GM12891 (cell line): ENCODE results near the gene ETFB. TPM values are rescaled to one million over a fixed set of nuclear protein-coding genes. Genes with fewer than 3 reads are reported as not detected.
A peak's percentile ranks its signal among the peaks of the same experiment; 100 is the strongest.
"Not testable (repeated sequence)": the region's sequence is repeated elsewhere in the genome, so short reads cannot be mapped to it uniquely, and the experiment has no call there.

Experiments used
- DNase-seq: peaks from one replicate; pipeline ENCODE4 v3.0.0; 2011; ENCODE audit warnings: low spot score; ENCODE audit not compliant: insufficient read length
- FAIRE-seq: peaks from 2 replicates; lab custom pipeline; 2011; peaks lifted over from hg19 to GRCh38; lab: Jason Lieb, UNC
- PAX5 ChIP-seq: IDR thresholded peaks from 2 replicates; pipeline ENCODE4 v1.6.1; 2011; ENCODE audit warnings: low read length, moderate library complexity, mild to moderate bottlenecking; ENCODE audit not compliant: insufficient read depth, severe bottlenecking
- POLR2A ChIP-seq: IDR thresholded peaks from 2 replicates; pipeline ENCODE4 v1.6.1; 2011; ENCODE audit warnings: low read depth, low read length, control low read depth
- POLR2AphosphoS5 ChIP-seq: IDR thresholded peaks from 2 replicates; pipeline ENCODE4 v1.6.1; 2011; ENCODE audit warnings: low read depth, low read length, control low read depth
- POU2F2 ChIP-seq: IDR thresholded peaks from 2 replicates; pipeline ENCODE4 v1.6.1; 2011; ENCODE audit warnings: low read depth, mild to moderate bottlenecking, control low read depth, low read length, moderate library complexity
- SPI1 ChIP-seq: IDR thresholded peaks from 2 replicates; pipeline ENCODE4 v1.6.1; 2011; ENCODE audit warnings: low read depth, low read length, control low read depth
- TAF1 ChIP-seq: IDR thresholded peaks from 2 replicates; pipeline ENCODE4 v1.6.1; 2011; ENCODE audit warnings: low read depth, low read length, control low read depth
- polyA plus RNA-seq: library from polyadenylated mRNA; unstranded; fragments of >200 nt; gene quantifications from one replicate; pipeline ENCODE4 v1.2.1, GENCODE V29; 2012; ENCODE audit warnings: low read depth, missing spikeins, inconsistent platforms; ENCODE audit not compliant: missing spikeins

ETFB gene
- 106 TPM for polyA plus RNA-seq

DNA sequence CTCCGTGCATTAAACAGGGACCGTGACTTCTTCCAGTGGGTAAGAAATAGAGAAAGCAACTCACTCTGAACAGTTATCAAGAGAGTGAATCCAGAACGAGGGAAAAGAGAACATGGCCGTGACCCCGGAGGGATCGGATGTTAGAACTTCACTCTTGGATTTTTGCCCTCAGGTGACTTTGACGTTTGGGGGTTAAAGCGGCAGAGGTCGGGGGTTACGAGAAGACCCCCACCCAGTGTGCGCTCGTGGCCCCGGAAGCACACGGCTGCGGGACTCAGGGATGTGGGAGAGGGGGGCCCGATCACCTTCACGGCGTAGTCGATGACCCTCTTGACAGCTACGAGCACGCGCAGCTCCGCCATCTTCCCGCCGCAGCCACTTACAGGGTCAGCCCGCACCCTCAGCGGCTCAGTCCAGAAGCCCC is at the start of gene ETFB:
ETFB (minus strand) TSS at position 424 of the 424 bp plus-strand sequence; CDS start at position 362, 62 bp downstream.
- DNase-seq: no peak
- TF ChIP-seq POU2F2 (no peak), TAF1 (no peak), POLR2AphosphoS5 (peak; percentile 66; the same call in 1 of the 2 replicates), PAX5 (no peak), POLR2A (peak; percentile 31; the same call in 1 of the 2 replicates)
- peak; percentile 16 for FAIRE-seq

DNA sequence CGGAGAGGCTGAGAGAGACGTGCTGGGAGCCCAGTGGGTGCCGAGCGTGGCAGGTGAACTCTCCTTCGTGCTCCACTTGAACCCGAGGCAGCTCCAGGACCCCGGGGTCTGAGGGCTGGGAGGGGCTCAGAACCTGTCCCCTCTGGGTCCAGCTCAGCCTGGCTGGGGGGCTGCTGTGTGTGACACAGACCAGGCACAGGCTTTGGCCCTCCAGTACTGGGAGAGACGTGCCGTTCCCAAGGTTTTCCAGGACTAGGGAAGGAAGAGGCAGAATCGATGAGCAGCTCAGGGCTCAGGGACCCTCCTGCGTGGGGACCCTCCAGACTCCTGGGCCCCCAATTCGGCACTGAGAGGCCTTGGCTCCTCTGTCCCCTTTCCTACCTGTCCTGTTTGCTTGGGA is 49.0 kb upstream of the ETFB start:
- FAIRE-seq (no peak), DNase-seq (no peak)
- TF ChIP-seq TAF1 (no peak), PAX5 (no peak), POLR2A (no peak), SPI1 (no peak), POLR2AphosphoS5 (no peak), POU2F2 (no peak)

DNA sequence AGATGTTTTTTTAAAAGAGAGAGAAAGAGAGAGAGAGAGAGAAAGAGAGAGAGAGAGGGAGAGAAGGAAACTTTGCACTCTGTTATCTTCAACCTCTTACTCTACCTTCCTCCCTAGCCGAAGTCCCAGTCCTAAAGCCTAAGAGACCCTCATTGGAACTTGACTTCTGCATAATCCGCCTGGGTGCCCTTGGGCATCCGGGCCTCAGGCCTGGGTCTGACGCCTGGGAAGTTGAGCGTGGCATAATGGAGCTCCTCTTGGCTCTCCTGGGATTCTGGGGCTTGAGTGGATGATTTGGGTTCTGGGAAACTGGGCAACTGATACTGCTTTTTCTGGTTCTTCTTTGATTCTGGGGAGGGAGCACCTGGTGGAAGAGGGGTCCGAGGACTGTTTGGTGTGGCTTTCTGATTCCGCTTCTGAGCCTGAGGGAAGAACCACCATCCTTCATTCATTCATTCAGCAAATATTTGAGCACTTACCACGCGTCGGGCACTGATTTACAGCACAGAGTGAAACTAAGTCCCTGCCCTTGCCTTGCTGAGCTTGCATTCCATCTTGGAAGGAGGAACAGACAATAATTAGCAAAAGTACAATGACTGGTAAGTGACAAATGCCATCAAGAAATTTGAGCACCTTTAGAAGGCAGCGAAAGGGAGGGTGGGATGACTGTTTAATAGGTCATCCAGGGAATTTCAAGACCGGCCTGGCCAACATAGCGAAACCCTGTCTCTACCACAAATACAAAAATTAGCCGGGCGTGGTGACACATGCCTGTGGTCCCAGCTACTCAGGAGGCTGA is 45.0 kb upstream of the ETFB start:
- FAIRE-seq: no peak
- no peak for DNase-seq
- no peak for TF ChIP-seq POLR2AphosphoS5

DNA sequence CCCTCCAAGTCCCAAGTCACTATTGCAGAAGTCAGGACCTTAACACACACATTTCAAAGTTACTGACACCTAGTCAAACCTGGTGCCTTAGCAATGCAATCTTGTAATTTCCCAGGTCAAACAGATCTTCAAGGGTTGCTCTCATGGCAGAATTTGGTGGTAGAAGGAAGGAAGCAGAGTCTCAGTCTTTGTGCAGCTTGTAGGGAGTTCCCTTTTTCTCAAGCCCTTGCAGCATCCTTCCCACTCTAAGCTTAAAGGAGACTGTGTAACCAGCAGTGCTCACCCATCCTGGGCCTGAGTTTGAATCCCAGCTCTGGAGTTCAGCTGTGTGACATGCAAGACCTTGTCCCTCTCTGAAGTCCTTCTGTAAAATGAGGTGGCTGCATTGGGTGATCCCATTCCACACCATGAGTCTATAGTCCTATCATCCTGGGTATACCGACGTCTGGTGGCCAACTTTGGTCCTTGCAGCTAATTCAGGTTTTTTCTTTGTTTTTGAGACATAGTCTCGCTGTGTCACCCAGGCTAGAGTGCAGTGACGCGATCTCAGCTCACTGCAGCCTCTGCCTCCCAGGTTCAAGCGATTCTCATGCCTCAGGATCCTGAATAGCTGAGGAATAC is 41.4 kb upstream of the ETFB start:
- TF ChIP-seq SPI1 (peak; percentile 66), POU2F2 (no peak)
- DNase-seq: no peak
- peak; percentile 74 for FAIRE-seq

DNA sequence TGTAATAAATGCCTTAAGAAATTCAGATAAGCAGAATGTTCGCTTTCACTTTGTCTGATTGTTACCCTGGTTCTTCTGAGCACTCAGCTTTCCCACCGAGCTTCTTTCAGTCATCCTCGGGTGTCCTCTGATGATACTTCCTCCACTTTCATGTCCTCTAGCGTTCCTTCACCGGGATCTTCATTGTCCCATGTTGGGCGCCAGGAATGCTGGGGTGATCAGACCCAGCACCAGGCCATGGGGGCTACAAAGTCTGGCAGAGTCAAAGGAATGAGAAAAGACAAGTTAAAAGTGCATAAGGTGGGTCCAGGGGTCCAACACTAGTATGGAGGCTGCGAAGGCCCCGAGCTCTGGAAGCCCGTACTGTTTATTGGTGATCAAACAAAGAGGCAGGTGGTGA is 35.9 kb upstream of the ETFB start:
- FAIRE-seq: no peak
- TF ChIP-seq POLR2A (no peak), PAX5 (no peak), TAF1 (no peak), POLR2AphosphoS5 (no peak), SPI1 (no peak), POU2F2 (no peak)
- no peak for DNase-seq

DNA sequence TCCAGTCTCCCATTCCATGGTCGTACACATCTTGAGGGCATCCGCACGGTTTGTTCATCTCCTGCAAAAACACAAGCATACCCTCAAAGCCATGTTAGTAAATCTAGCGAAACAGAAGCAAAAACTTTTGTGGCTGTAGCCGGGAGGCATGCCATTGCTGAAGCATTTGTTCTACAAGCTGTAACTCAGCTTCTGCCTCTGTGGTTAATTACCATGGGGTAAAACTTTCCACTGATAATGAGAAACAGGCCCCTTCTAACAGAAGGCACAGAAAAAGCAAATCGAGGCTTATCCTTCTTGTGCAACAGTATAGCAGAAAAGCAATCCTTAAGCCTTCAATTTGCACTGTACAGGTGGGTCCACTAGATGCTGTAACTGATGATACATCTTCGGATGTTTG is 33.7 kb upstream of the ETFB start:
- not testable (repeated sequence) for DNase-seq, FAIRE-seq

DNA sequence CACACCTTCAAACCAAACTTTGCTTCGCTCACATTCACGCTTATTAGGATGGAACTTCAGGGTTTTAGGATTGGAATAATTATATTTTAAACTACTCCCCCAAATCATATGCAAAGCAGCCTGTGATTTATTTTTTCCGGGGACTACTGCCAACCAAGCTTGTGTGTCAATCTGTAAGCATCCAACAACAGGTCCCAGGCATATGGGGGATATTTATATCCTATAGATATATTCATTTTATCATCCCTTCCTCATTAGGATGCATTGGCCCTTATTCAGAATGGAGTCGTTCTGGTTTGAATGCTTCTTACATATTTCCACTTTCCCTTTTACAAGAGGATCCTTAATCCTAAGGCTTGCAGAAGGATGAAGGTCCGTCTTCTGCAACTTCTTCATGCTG is 33.0 kb upstream of the ETFB start:
- no peak for FAIRE-seq
- TF ChIP-seq POU2F2: no peak
- no peak for TF ChIP-seq SPI1

DNA sequence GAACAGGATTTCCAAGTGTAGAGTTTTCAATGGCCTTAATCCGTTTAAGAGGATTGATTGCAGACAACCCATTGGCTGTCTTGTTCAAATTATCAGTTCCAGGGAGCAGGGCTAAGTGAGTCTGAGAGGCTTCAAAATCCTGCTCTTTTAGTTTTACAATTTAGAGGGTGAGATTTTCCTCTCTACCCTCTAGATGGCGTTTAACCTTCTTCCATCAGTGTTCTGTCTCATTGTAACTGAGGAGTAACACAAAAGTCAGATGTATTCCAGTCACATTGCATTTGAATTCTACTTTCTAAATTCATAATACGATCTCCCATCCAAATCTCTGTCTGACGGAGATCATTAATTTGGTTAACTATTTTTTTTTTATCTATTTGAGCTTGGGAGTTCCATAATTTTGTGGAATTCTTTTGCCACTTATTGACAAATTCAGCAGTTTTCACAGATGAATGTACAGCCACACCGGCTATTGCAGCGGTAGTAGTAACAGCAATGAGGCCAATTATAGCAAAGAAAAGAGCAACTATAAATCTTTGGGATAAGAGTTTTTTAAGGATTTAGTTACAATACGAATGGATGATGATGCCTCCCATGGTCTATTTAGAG is 32.0 kb upstream of the ETFB start:
- no peak for TF ChIP-seq POLR2A
- no peak for TF ChIP-seq SPI1
- TF ChIP-seq PAX5: no peak
- TF ChIP-seq POLR2AphosphoS5: no peak
- TF ChIP-seq TAF1: no peak
- no peak for TF ChIP-seq POU2F2
- FAIRE-seq: peak; percentile 77
- no peak for DNase-seq

More for the DNA sequence above, 33.0 kb upstream of the ETFB start:
- DNase-seq: no peak

DNA sequence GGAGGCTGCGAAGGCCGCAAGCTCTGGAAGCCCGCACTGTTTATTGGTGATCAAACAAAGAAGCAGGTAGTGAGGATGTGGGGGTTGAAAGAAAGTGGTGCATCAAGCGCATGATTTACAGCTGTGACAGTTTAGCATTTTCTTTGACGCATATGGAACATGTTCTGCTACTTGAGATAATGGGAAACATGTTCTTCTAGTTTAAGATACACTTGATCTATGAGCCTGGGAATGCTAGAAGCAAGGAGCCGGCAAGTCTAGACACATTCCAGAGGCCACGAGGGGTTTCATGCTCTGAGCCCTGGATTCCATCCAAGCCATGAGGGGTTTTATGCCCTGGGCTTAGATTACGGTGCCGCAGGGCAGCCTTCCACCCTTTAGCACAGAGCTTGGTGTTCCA is 31.3 kb upstream of the ETFB start:
- not testable (repeated sequence) for FAIRE-seq, DNase-seq

DNA sequence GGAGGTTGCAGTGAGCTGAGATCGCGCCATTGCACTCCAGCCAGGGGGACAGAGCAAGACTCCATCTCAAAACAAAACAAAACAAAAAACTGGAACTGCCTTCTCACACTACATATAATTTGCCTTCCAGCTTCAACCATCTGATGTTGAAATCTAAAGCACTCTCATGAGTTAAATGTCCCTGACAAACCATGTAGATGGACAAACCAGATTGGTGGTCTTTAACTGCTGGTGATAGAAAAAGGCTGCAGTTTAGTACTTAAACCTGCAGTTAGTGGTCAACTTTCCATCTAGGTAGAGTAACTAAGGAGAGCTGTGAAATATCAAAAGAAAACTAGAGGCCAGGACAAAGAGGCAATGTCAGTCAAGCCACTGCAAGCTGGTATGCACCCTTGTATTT is 30.0 kb upstream of the ETFB start:
- DNase-seq (no peak), FAIRE-seq (no peak)

More for the DNA sequence above, 30.0 kb upstream of the ETFB start:
- no peak for TF ChIP-seq POLR2AphosphoS5
- no peak for TF ChIP-seq POLR2A
- TF ChIP-seq POU2F2: no peak
- no peak for TF ChIP-seq SPI1
- TF ChIP-seq PAX5: no peak
- TF ChIP-seq TAF1: no peak
